ENCODE data around the gene OSBPL6.

DNA sequence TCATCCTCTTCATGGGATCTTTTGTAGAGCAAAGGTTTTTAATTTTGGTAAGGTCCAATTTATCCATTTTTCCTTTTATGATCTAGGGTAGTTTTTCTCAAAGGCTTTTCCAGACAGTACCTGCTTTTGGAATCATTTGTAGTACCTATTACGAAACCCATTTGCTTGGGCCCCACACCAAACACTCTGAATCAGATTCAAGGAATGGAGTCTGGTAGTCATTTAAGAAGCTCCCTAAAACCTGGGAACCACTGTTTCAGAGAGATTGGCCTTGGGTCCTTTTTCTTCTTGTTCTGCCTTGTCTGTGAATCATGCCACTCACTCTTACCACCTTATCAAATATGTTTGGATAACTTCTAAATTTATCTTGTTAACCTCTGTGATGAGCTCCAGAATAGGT lies 40.3 kb downstream of the OSBPL6 start:
- TF ChIP-seq CTCF (IDR thresholded peaks at IDR 0.05 in 2 of 3, conservative IDR thresholded peaks at IDR 0.05 in 1 of 3; ENCODE audit: insufficient read depth in 2 of 3, low read depth in 1 of 3, low read length in 3 of 3): no peak
- TF ChIP-seq ZNF253 (CRISPR knock-in tag; conservative IDR thresholded peaks at IDR 0.05): no peak
- TF ChIP-seq MTF1 (CRISPR knock-in tag; IDR thresholded peaks at IDR 0.05; ENCODE audit: borderline replicate concordance): no peak
- TF ChIP-seq ETV5 (CRISPR knock-in tag; IDR thresholded peaks at IDR 0.05; ENCODE audit: low read depth): no peak
- no peak for TF ChIP-seq NCOA2 (IDR thresholded peaks at IDR 0.05; ENCODE audit: partially characterized antibody in 2 of 2)
- TF ChIP-seq FOS (IDR thresholded peaks at IDR 0.05; ENCODE audit: extremely low read depth, insufficient read length): no peak
- no peak for TF ChIP-seq FOXP1 (CRISPR knock-in tag; IDR thresholded peaks at IDR 0.05)
- TF ChIP-seq ZBTB11 (CRISPR knock-in tag; IDR thresholded peaks at IDR 0.05): no peak
- TF ChIP-seq ZSCAN32 (CRISPR knock-in tag; IDR thresholded peaks at IDR 0.05): no peak
- TF ChIP-seq ZNF764 (CRISPR knock-in tag; IDR thresholded peaks at IDR 0.05; ENCODE audit: low read depth): no peak
- TF ChIP-seq ZNF644 (tag; IDR thresholded peaks at IDR 0.05; ENCODE audit: low read depth): no peak
- TF ChIP-seq ZNF133 (CRISPR knock-in tag; IDR thresholded peaks at IDR 0.05): no peak
- TF ChIP-seq, protein P1, sequence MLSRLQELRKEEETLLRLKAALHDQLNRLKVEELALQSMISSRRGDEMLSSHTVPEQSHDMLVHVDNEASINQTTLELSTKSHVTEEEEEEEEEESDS (CRISPR knock-in tag; IDR thresholded peaks at IDR 0.05): no peak
- no peak for TF ChIP-seq PHF21A (IDR thresholded peaks at IDR 0.05; ENCODE audit: borderline replicate concordance, low read depth)
